Tibial nerve (tissue), 4 donors: ENCODE measurements around the gene BSPRY. TPM values are rescaled to one million over a fixed set of nuclear protein-coding genes. Genes with fewer than 3 reads are reported as not detected.

Experiments
- DNase-seq, 2 donors: peaks; one replicate each; pipeline ENCODE4 v3.0.0-alpha.2; 2019; ENCODE audit warnings: low spot score in 2 of 2
- H3K27ac ChIP-seq, 4 donors: fragments of 200-600 bp; sonication (generic) in 3 of 4; one replicate each; pipeline ENCODE4 v1.5.1; 2017 to 2019; ENCODE audit warnings: mild to moderate bottlenecking in 1 of 4
- H3K27me3 ChIP-seq, 2 donors: fragments of 200-600 bp; sonication (generic) in 1 of 2; one replicate each; pipeline versions ENCODE4 v1.5.1 to v1.6.0; 2017 to 2019
- H3K36me3 ChIP-seq, 3 donors: fragments of 200-600 bp; sonication (generic); one replicate each; pipeline ENCODE4 v1.5.1; 2018 to 2019
- H3K4me1 ChIP-seq, 4 donors: fragments of 200-600 bp; sonication (generic) in 3 of 4; one replicate each; pipeline ENCODE4 v1.5.1; 2017 to 2019
- H3K4me3 ChIP-seq, 4 donors: fragments of 200-600 bp; sonication (generic) in 3 of 4; one replicate each; pipeline ENCODE4 v1.5.1; 2017 to 2019; ENCODE audit warnings: mild to moderate bottlenecking in 1 of 4, moderate library complexity in 1 of 4
- H3K9me3 ChIP-seq, 4 donors: fragments of 200-600 bp; sonication (generic) in 3 of 4; one replicate each; pipeline ENCODE4 v1.5.1; 2017 to 2019
- EP300 ChIP-seq, 2 donors: sonication (generic); formaldehyde crosslinking; IDR thresholded peaks; one replicate each; pipeline ENCODE4 v1.6.1; 2017; ENCODE audit warnings: antibody characterized with exemption in 2 of 2, mild to moderate bottlenecking in 1 of 2
- POLR2A ChIP-seq, 2 donors: fragments of 450-650 bp; IDR thresholded peaks; one replicate each; pipeline ENCODE4 v1.6.1; 2017; ENCODE audit warnings: antibody characterized with exemption in 2 of 2, mild to moderate bottlenecking in 2 of 2, moderate library complexity in 2 of 2
- WGBS, 2 donors: methylation state at CpG; one replicate each; pipeline ENCODE4 v1.1.5; 2018; 5-methylcytosine and 5-hydroxymethylcytosine counted together
- total RNA-seq, 4 donors: library from RNA; depleted of rRNA; stranded (reverse); fragments of >200 nt; gene quantifications; one replicate each; pipeline ENCODE4 v1.1.0, GENCODE V29; 2016
- TF ChIP-seq, protein P1 (sequence below), 5 experiments: fragments of 200-600 bp in 3 of 5; fragments of 450-650 bp in 2 of 5; sonication (generic) in 3 of 5; IDR thresholded peaks; one replicate each; pipeline ENCODE4 v1.5.1; 2016 to 2019; ENCODE audit warnings: antibody characterized with exemption in 5 of 5, mild to moderate bottlenecking in 3 of 5, moderate library complexity in 2 of 5

Gene BSPRY
- total RNA-seq, 4 donors from 2014 or later, result 0.21 to 0.59 (median 0.30) TPM; not detected in 1

DNA sequence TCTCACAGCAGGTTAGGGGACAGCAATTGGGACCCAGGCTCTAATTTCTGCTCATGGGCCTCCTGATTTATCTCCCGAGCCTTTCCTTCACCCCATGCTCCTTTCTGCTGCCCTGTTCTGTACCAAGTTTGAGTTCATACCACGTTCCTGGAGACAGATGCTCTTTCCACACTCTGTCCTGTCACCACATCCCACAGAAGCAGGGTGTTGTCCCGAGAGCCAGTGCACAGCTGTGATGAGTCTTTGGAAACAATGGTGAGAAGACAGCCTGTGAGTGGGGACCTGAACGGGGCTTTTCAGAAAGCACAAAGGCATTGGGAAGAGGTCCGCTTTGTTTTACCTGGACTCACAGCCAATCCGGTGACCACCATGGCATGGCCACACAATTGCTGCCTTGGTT is 26.7 kb upstream of the BSPRY start:
- Histone ChIP-seq H3K27ac (no peak overlapping the region), H3K4me1 (no peaks in the 10 kb centered on the region), H3K27me3 (no peaks in the 10 kb centered on the region), H3K36me3 (peaks cover 0 to 61% (median 0%) of the 10 kb centered on the region in 3 donors), H3K4me3 (no peak overlapping the region), H3K9me3 (no peaks in the 10 kb centered on the region)
- DNase-seq, result no peak
- WGBS, 2 donors, result 82 to 87% methylated on average over 6 of the region's 6 CpGs
- no peak for TF ChIP-seq EP300 (IDR thresholded peaks at IDR 0.05)
- TF ChIP-seq, protein P1, sequence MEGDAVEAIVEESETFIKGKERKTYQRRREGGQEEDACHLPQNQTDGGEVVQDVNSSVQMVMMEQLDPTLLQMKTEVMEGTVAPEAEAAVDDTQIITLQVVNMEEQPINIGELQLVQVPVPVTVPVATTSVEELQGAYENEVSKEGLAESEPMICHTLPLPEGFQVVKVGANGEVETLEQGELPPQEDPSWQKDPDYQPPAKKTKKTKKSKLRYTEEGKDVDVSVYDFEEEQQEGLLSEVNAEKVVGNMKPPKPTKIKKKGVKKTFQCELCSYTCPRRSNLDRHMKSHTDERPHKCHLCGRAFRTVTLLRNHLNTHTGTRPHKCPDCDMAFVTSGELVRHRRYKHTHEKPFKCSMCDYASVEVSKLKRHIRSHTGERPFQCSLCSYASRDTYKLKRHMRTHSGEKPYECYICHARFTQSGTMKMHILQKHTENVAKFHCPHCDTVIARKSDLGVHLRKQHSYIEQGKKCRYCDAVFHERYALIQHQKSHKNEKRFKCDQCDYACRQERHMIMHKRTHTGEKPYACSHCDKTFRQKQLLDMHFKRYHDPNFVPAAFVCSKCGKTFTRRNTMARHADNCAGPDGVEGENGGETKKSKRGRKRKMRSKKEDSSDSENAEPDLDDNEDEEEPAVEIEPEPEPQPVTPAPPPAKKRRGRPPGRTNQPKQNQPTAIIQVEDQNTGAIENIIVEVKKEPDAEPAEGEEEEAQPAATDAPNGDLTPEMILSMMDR (IDR thresholded peaks at IDR 0.05), result no peak
- no peak for TF ChIP-seq POLR2A (IDR thresholded peaks at IDR 0.05)

GRCh38 chr9:113326230-113326629 is 23.1 kb upstream of the BSPRY start:
- Histone ChIP-seq H3K4me1 (no peaks in the 10 kb centered on the region), H3K9me3 (no peaks in the 10 kb centered on the region), H3K27ac (no peak overlapping the region), H3K27me3 (no peaks in the 10 kb centered on the region), H3K4me3 (no peak overlapping the region), H3K36me3 (peaks cover 0 to 46% (median 0%) of the 10 kb centered on the region in 3 donors)
- 91 to 96% methylated on average over 4 of the region's 4 CpGs for WGBS, 2 donors
- no peak for DNase-seq
- TF ChIP-seq, protein P1 (IDR thresholded peaks at IDR 0.05), result no peak
- TF ChIP-seq POLR2A (IDR thresholded peaks at IDR 0.05) (no peak), EP300 (IDR thresholded peaks at IDR 0.05) (no peak)

DNA sequence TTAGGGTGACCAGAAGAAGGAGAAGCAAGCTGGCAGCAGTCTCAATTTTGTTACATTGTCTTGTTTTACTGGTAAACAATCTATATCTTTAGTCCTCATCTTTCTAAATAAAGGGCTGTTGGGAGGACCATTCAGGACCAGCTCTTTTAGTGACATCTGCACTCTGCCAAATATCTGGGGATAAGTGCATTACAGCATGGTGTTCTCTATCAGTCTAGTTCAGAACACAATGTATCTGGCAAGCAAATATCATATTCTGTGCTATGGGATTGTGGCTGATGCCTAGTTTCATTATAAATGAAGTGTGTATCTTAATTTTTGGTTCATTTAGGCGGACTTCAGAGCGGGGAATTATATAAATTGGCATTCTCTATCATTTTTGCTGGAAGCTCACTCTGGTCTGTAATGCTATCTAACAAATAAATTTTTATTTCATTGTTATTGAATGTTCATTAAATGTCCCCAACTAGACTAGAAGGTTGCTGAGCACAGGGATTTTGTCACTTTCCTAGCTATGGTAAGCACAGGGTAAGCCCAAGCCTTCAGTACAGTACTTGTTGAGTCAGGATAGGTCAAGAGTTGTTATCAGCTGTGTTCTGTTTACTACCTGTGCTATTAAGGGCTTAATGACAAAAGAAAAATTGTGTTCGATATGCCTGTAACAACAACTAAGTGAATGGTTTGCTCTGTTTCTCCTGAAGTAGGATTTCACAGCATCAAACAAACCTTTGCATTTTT is 21.1 kb upstream of the BSPRY start:
- 97 to 98% methylated on average over 3 of the region's 3 CpGs for WGBS, 2 donors
- H3K27ac ChIP-seq, result no peak overlapping the region
- TF ChIP-seq POLR2A (IDR thresholded peaks at IDR 0.05) (no peak), EP300 (IDR thresholded peaks at IDR 0.05) (no peak)
- TF ChIP-seq, protein P1 (IDR thresholded peaks at IDR 0.05), result no peak

DNA sequence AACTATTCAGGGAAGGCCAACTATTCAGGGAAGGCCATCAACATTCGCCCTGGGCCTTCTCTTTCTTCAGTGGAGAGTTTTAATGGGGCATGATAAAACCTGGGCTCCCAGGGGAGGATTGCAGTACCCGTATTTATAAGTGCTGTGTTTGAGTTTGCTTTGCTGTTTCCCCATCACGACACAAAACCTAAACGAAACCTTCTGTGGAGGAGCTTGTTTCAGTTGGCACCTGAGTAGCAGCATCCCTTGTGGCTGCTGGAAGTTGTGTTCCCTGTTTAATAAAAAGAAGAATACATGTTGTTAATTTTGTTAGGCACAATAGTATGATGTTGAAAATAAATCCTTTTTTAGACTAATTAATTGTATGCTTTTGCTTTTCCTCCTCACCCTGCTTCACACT is 17.6 kb upstream of the BSPRY start:
- Histone ChIP-seq H3K27ac (no peak overlapping the region), H3K9me3 (no peaks in the 10 kb centered on the region), H3K36me3 (peaks cover 0 to 46% (median 0%) of the 10 kb centered on the region in 3 donors), H3K4me1 (no peaks in the 10 kb centered on the region), H3K4me3 (no peak overlapping the region), H3K27me3 (no peaks in the 10 kb centered on the region)
- DNase-seq, result no peak
- TF ChIP-seq, protein P1 (IDR thresholded peaks at IDR 0.05), result no peak
- TF ChIP-seq POLR2A (IDR thresholded peaks at IDR 0.05), result no peak
- TF ChIP-seq EP300 (IDR thresholded peaks at IDR 0.05), result no peak
- WGBS, 2 donors, result 54 to 63% methylated on average over 4 of the region's 4 CpGs

More for the DNA sequence above, 21.1 kb upstream of the BSPRY start:
- no peaks in the 10 kb centered on the region for H3K27me3 ChIP-seq
- no peaks in the 10 kb centered on the region for H3K4me1 ChIP-seq
- no peak overlapping the region for H3K4me3 ChIP-seq
- no peak for DNase-seq
- H3K9me3 ChIP-seq, result no peaks in the 10 kb centered on the region
- peaks cover 0 to 48% (median 0%) of the 10 kb centered on the region in 3 donors for H3K36me3 ChIP-seq

DNA sequence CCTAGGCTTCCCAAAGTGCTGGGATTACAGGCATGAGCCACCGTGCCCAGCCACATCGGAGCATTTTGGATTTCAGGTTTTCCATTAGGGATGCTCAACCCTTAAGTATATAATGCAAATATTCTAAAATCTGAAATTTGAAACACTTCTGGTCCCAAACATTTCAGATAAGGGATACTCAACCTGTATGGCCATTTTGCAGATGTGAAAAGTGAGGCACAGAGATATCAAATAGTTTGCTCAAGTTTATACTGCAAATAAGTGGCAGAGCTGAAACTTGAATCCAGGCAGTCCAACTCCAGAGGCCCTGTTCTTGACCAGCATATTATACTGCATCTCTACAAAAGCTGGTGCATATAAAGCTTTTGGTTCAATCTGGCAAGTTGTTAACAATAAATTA is 11.6 kb upstream of the BSPRY start:
- no peaks in the 10 kb centered on the region for H3K27me3 ChIP-seq
- WGBS, 2 donors, result 95 to 98% methylated on average over 2 of the region's 2 CpGs
- TF ChIP-seq, protein P1 (IDR thresholded peaks at IDR 0.05), result no peak
- TF ChIP-seq POLR2A (IDR thresholded peaks at IDR 0.05) (no peak), EP300 (IDR thresholded peaks at IDR 0.05) (no peak)

More for the DNA sequence above, 11.6 kb upstream of the BSPRY start:
- Histone ChIP-seq H3K4me1 (peaks cover 0 to 15% (median 4%) of the 10 kb centered on the region in 4 donors), H3K9me3 (no peaks in the 10 kb centered on the region), H3K36me3 (peaks cover 0 to 8% (median 0%) of the 10 kb centered on the region in 3 donors), H3K27ac (no peak overlapping the region), H3K4me3 (no peak overlapping the region)
- no peak for DNase-seq
